Measurements from ENCODE around the gene HERPUD1. TPM values are rescaled to one million over a fixed set of nuclear protein-coding genes. Genes with fewer than 3 reads are reported as not detected.

The HERPUD1 gene
- total and polyA plus RNA-seq, 8 donors: 78.2 to 298 (median 203) TPM

DNA sequence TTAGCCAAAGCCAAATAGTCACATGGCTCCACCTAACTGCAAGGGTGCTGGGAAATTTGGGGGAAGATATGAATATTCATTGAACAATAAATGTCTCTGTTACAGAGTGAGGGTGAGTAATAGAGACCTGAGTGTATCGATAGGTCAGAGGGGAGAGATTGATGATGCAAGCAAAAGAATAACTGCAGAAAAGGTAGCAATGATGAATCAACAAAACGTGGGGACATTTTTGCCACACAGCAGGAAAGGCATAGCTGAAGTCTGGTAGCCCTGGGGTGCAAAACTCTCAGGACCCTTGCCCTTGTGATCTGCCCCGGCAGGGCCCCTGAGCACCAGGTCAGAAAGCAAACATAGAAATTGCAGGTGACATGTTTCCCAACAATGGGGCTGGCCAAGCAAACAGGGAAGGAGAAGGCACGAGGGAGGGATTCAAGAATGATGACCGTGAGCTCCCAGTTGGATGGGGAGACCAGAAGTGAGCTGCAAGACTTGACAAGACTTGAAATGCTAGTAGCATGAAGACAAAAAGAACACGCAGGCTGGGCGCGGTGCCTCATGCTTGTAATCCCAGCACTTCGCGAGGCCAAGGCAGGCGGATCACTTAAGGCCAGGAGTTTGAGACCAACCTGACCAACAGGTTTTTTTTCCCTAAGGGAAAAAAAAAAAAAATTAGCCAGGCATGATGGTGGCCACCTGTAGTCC, 12.7 kb upstream of the HERPUD1 start:
- DNase-seq: peak in 5 of 6 donors; percentile 73 to 81 (median 75)
- peaks cover 26 to 50% (median 34%) of the 10 kb centered on the region in 3 donors for H3K4me1 ChIP-seq

DNA sequence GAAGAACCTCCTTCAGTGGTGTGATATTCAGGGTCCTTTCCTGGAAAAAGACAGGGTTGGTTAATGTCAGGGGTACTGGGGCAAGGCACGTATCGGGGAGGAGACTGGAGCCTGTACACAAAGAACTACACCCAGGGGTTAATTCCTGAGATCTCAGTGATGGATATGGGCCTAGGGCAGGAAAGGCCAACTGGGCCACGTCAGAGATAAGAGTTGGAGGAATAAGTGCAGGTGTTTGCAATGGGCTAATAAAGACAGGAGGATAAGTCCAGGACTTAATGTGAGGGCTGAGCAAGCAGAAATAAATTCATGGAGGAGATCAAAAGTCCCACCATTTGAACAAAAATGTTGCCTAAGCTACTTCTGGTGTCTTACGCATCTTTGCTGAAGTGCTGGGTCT, 10.4 kb upstream of the HERPUD1 start:
- intact Hi-C loops (cut with DNase I): no loop called here
- 37 to 40% methylated on average over 4 of the region's 4 CpGs for WGBS, 2 donors
- H3K36me3 ChIP-seq: no peaks in the 10 kb centered on the region
- ATAC-seq (peak; percentile 55 to 67 (median 63)), DNase-seq (peak in 1 of 6 donors; percentile 68), FAIRE-seq (no peak)
- H3K9me3 ChIP-seq: no peaks in the 10 kb centered on the region
- H3K4me3 ChIP-seq: no peak overlapping the region
- TF ChIP-seq, protein P1, sequence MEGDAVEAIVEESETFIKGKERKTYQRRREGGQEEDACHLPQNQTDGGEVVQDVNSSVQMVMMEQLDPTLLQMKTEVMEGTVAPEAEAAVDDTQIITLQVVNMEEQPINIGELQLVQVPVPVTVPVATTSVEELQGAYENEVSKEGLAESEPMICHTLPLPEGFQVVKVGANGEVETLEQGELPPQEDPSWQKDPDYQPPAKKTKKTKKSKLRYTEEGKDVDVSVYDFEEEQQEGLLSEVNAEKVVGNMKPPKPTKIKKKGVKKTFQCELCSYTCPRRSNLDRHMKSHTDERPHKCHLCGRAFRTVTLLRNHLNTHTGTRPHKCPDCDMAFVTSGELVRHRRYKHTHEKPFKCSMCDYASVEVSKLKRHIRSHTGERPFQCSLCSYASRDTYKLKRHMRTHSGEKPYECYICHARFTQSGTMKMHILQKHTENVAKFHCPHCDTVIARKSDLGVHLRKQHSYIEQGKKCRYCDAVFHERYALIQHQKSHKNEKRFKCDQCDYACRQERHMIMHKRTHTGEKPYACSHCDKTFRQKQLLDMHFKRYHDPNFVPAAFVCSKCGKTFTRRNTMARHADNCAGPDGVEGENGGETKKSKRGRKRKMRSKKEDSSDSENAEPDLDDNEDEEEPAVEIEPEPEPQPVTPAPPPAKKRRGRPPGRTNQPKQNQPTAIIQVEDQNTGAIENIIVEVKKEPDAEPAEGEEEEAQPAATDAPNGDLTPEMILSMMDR (IDR thresholded peaks at IDR 0.05): no peak
- peaks cover 18 to 39% (median 22%) of the 10 kb centered on the region in 3 donors for H3K4me1 ChIP-seq
- H3K27me3 ChIP-seq: no peaks in the 10 kb centered on the region
- H3K27ac ChIP-seq: peak overlapping the region; percentile 30 to 62 (median 52)

More for the DNA sequence above, 12.7 kb upstream of the HERPUD1 start:
- intact Hi-C loops (cut with DNase I): no loop called here
- peak overlapping the region; percentile 58 to 82 (median 74) for H3K27ac ChIP-seq
- no peaks in the 10 kb centered on the region for H3K27me3 ChIP-seq
- peak; percentile 43 to 58 (median 54) for ATAC-seq
- 36% methylated on average over 11 of the region's 11 CpGs for WGBS, 2 donors
- no peaks in the 10 kb centered on the region for H3K36me3 ChIP-seq
- FAIRE-seq: no peak
- TF ChIP-seq, protein P1 (IDR thresholded peaks at IDR 0.05): no peak
- H3K9me3 ChIP-seq: no peaks in the 10 kb centered on the region
- peak overlapping the region in 2 of 4 donors; percentile 21 to 29 for H3K4me3 ChIP-seq

DNA sequence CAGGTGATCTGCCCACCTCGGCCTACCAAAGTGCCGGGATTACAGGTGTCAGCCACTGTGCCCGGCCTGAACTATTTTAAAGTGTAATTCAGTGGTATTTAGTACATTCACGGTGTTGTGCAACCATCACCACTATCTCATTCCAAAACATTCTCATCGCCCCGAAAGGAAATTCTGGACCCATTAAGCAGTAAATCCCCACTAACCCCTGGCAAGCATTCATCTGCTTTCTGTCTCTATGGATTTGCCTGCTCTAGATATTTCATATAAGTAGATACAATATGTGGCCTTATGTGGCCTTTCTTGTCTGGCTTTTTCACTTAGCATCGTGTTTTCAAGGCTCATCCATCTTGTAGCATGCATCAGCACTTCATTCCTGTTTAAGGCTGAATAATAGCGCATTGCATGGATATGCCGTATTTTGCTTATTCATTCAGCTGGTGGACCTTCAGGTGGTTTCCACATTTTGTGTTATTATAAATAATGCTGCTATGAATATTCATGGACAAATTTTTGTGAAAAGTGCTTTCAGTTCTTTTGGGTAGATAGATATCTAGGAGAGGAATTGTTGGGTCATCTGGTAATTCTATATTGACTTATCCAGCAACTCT, 8.4 kb upstream of the HERPUD1 start:
- FAIRE-seq (no peak), ATAC-seq (no peak), DNase-seq (no peak)
- Histone ChIP-seq H3K4me1 (peaks cover 6 to 31% (median 16%) of the 10 kb centered on the region in 3 donors), H3K27me3 (no peaks in the 10 kb centered on the region), H3K4me3 (no peak overlapping the region), H3K27ac (no peak overlapping the region), H3K36me3 (no peaks in the 10 kb centered on the region), H3K9me3 (no peaks in the 10 kb centered on the region)
- 82 to 85% methylated on average over 9 of the region's 9 CpGs for WGBS, 2 donors
- TF ChIP-seq, protein P1 (IDR thresholded peaks at IDR 0.05): no peak
- intact Hi-C loops (cut with DNase I): no loop called here

GRCh38 chr16:56927471-56927870, 4.5 kb upstream of the HERPUD1 start:
- H3K27me3 ChIP-seq: no peaks in the 10 kb centered on the region
- TF ChIP-seq, protein P1 (IDR thresholded peaks at IDR 0.05): no peak
- WGBS, 2 donors: 66 to 67% methylated on average over 2 of the region's 2 CpGs
- DNase-seq: no peak
- no peaks in the 10 kb centered on the region for H3K9me3 ChIP-seq
- ATAC-seq: no peak
- no peaks in the 10 kb centered on the region for H3K36me3 ChIP-seq
- no peak for FAIRE-seq
- peaks cover 8 to 18% (median 8%) of the 10 kb centered on the region in 3 donors for H3K4me1 ChIP-seq
- no peak overlapping the region for H3K27ac ChIP-seq
- H3K4me3 ChIP-seq: no peak overlapping the region
- intact Hi-C loops (cut with DNase I): no loop called here
